GM12874 (cell line): ENCODE data around the gene DDHD1.

Experiments
- TF ChIP-seq, protein P1 (sequence below): IDR thresholded peaks from 2 replicates; pipeline ENCODE4 v1.5.1; 2011; ENCODE audit warnings: low read depth, mild to moderate bottlenecking, control low read depth, low read length, moderate library complexity; ENCODE audit not compliant: insufficient read depth

The DDHD1 gene

DNA sequence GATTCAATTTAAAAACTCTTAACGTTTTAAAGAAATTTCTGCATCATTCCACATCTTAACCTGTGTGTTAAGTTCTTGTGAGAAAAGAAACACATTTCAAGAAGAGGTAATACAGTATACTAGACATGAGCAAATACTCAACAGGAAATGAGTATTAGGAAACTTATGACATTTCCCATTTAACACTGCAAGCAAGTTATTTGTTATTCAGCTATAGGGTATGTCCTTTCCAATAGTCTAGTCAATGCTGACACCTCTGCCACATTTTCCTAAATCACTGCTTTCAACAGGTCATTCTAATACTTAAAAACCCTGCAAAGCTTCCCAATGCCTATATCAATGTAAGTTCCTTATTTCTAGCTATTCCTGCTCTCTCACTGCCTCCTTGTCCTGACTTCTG is 93.1 kb downstream of the DDHD1 start:
- TF ChIP-seq, protein P1, sequence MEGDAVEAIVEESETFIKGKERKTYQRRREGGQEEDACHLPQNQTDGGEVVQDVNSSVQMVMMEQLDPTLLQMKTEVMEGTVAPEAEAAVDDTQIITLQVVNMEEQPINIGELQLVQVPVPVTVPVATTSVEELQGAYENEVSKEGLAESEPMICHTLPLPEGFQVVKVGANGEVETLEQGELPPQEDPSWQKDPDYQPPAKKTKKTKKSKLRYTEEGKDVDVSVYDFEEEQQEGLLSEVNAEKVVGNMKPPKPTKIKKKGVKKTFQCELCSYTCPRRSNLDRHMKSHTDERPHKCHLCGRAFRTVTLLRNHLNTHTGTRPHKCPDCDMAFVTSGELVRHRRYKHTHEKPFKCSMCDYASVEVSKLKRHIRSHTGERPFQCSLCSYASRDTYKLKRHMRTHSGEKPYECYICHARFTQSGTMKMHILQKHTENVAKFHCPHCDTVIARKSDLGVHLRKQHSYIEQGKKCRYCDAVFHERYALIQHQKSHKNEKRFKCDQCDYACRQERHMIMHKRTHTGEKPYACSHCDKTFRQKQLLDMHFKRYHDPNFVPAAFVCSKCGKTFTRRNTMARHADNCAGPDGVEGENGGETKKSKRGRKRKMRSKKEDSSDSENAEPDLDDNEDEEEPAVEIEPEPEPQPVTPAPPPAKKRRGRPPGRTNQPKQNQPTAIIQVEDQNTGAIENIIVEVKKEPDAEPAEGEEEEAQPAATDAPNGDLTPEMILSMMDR, result no peak

DNA sequence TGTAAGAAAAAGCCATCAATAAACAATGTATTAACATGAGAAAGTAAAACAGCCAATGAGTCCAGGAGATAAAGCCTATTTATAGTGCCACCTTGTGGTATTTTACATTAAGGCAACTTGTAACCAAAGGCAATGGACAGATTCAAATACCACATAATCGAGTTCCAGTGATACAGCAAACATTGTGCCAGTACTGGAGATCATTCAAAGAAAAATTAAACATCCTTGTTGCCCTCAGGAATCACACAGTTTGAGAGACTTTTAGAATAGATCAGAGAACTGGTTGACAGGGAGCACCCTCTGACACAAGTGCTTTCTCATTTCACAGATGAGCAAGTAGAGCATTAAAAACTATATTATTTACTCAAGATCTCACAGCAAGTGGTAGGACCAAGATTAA is 98.1 kb downstream of the DDHD1 start:
- TF ChIP-seq, protein P1, result peak; percentile 47

DNA sequence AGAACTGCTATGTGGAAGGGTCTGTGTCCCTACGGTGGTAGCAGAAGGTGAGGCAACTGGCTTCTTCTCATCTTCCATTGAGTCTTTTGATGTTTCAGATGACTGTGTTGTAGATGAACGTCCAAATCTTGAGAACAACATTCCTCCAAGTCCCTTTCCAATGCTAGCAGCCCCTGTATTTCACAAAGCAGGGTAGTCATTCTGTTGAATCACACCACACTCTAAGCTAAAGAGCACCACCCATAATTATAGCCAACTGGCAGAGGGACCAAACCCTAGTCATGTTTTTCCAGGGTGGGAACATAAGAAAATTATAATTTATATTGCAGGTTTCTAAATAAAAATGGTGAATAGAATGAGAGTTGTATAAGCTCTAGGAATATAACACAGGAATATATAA is 98.7 kb downstream of the DDHD1 start:
- TF ChIP-seq, protein P1, result no peak

DNA sequence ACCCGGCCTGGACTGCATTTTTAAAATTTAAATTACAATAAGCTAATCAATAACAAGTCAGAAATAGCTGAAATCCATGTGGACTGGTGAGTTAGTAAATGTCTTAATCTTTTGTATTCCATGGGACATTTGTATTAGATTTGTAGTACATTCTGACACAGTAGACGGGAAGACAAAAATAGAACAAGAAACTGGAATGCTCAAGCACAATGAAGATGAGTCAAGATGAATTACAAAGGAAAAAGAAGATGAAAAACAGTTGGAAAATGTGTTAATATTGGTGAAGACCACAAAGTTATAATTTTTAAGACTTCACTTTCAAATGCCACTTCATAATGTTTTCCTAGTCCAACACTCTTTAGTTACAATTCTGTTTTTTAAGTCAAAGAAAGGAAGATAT is 104.5 kb downstream of the DDHD1 start:
- TF ChIP-seq, protein P1, result no peak

DNA sequence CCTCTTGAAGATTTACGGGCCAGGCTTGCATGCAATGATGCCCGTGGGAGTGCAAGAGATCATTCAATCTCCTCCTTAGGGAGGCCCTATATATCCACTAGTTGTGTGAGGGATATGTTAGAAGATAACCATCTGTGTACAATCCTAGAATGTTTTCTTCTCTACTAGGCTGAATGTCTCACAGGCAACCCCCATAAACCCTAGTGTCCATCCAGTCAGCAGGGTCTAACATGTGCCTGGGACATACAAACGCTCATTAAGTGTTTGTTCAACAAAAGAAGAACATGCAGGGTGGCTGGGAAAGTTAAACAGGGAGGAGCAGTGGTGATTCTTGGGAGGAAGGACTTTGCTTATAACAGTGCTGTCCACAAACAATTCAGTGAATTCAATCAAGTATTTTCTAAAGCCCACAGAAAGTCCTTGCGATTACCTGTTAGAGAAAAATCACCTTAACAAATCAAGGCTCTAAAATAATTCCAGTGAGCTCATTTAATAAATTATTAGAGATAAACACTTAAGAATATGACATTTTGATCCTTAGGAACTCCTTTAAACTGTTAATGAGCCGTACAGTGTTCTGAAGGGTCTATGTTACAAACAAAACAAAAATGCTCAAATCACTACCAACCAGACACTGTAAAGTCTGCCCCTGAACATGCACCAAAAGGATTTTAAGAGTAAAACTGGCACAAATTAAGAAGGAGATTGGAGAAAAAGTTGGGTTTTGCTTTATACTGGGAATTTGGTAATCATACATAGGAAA is 105.6 kb downstream of the DDHD1 start:
- TF ChIP-seq, protein P1, result no peak

DNA sequence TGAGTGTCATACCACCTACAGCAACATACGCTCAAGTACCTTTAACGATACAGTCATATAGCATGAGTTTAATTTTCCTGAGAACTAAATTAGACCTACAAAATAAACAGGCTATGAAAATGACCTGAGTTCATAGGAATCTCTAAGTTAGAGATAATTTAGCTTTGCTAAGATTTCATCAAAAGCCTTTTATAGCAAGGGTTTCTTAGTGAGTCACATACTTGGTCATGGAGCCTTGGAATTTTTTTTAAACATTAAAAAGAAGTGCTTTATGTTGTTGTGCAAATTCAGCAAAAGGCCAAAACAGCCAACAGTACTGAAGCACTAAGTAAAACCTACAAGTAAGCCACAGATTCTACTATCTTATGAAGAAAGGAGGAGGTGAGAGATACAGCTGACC is 108.6 kb downstream of the DDHD1 start:
- TF ChIP-seq, protein P1, result no peak

DNA sequence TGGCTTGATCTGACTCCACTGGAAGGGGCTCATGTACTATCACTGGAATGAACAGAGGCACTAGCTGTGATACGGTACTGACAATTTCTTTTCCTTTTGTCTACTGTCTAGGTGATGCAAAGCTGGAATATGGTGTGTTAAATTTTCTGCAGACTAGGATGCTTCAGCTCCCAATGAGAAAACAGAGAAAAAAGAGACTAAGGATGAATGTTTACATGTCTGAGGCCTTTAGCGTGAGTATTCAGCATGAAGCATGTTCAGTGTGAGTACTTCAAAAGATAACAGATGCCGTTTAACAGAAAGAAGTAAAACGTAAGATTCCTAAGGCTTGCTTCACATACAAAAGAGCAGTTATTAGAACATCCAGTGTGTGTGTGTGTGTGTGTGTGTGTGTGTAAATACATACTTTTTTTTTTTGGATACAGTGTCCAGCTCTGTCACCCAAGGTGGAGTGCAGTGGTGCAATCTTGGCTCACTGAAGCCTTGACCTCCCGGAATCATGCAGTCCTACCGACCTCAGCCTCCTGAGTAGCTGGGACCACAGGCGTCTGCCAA is 110.0 kb downstream of the DDHD1 start:
- TF ChIP-seq, protein P1, result no peak
